B cell (primary cell): ENCODE results near the gene PLK3. TPM values are rescaled to one million over a fixed set of nuclear protein-coding genes. Genes with fewer than 3 reads are reported as not detected.

ENCODE experiments used
- ATAC-seq: fragments of 200-7000 bp; cut with Tn5 transposase; one replicate; pipeline ENCODE4 v1.10.0; 2021; ENCODE audit warnings: low read depth, mild to moderate bottlenecking, moderate number of reproducible peaks, moderate library complexity
- CTCF ChIA-PET: fragments of 350-600 bp; sonication (Branson Sonifier 250); formaldehyde crosslinking; loops from one replicate; lab custom pipeline; 2021; ENCODE audit warnings: antibody characterized with exemption, inconsistent platforms; lab: Charles Lee
- POLR2A ChIA-PET: fragments of 350-600 bp; sonication (Branson Sonifier 250); formaldehyde crosslinking; loops from one replicate; lab custom pipeline; 2021; ENCODE audit warnings: antibody characterized with exemption; lab: Charles Lee
- DNase-seq: peaks from one replicate; pipeline ENCODE4 v3.0.0; 2013
- H2AFZ ChIP-seq: 2 replicates; pipeline ENCODE4 v1.6.1; 2012; ENCODE audit warnings: mild to moderate bottlenecking, low read depth, low read length; ENCODE audit not compliant: insufficient read depth, poor library complexity, severe bottlenecking
- H3K27ac ChIP-seq, 2 donors: 1 replicate in 1 of 2; 2 replicates in 1 of 2; pipeline ENCODE4 v1.5.1; 2012 to 2013; ENCODE audit warnings: low read length in 2 of 2, mild to moderate bottlenecking in 2 of 2, moderate library complexity in 1 of 2
- H3K27me3 ChIP-seq, 4 experiments: fragments of 200-600 bp in 1 of 4; sonication (generic) in 1 of 4; replicated peaks in 1 of 4; 1 replicate in 2 of 4; 2 replicates in 2 of 4; pipeline versions ENCODE4 v1.6.1 to v1.7.0; 2013 to 2016; ENCODE audit warnings: low read length in 3 of 4, mild to moderate bottlenecking in 2 of 4, mixed read lengths in 1 of 4, moderate library complexity in 1 of 4; ENCODE audit not compliant: insufficient read depth in 4 of 4, control insufficient read depth in 3 of 4; ENCODE audit errors: control extremely low read depth in 1 of 4
- H3K36me3 ChIP-seq, 2 experiments: replicated peaks in 1 of 2; 1 replicate in 1 of 2; 2 replicates in 1 of 2; pipeline versions ENCODE4 v1.6.1 to v1.7.1; 2013; ENCODE audit warnings: low read length in 1 of 2; ENCODE audit not compliant: insufficient read depth in 2 of 2, control insufficient read depth in 1 of 2; ENCODE audit errors: control extremely low read depth in 1 of 2, extremely low read depth in 1 of 2
- H3K4me1 ChIP-seq, 2 donors: fragments of 200-600 bp in 1 of 2; sonication (generic) in 1 of 2; 1 replicate in 1 of 2; 2 replicates in 1 of 2; pipeline versions ENCODE4 v1.5.1 to v1.6.1; 2013 to 2017; ENCODE audit warnings: low read length in 2 of 2; ENCODE audit not compliant: control insufficient read depth in 2 of 2, insufficient read depth in 2 of 2
- H3K4me2 ChIP-seq: replicated peaks from 2 replicates; pipeline ENCODE3; 2012; ENCODE audit warnings: mild to moderate bottlenecking, low read depth, low read length; ENCODE audit not compliant: poor library complexity, severe bottlenecking
- H3K4me3 ChIP-seq, 5 experiments: fragments of 200-600 bp in 1 of 5; sonication (generic) in 1 of 5; 1 replicate in 3 of 5; 2 replicates in 2 of 5; pipeline versions ENCODE4 v1.5.1 to v1.7.0; 2011 to 2016; ENCODE audit warnings: low read length in 4 of 5, mild to moderate bottlenecking in 4 of 5, low read depth in 2 of 5, control low read depth in 1 of 5, moderate library complexity in 1 of 5; ENCODE audit not compliant: insufficient read depth in 1 of 5; ENCODE audit errors: control extremely low read depth in 1 of 5, extremely low read depth in 1 of 5
- H3K79me2 ChIP-seq: fragments of 200-600 bp; sonication (generic); one replicate; pipeline ENCODE4 v1.6.0; 2016; ENCODE audit warnings: low read length; ENCODE audit not compliant: control insufficient read depth, insufficient read depth
- H3K9ac ChIP-seq: fragments of 200-600 bp; sonication (generic); 2 replicates; pipeline ENCODE4 v1.6.1; 2017; ENCODE audit warnings: mild to moderate bottlenecking, low read length, moderate library complexity
- H3K9me3 ChIP-seq, 3 donors: one replicate each; pipeline versions ENCODE4 v1.6.1 to v1.7.1; 2013; ENCODE audit warnings: low read length in 2 of 3; ENCODE audit not compliant: control insufficient read depth in 2 of 3, insufficient read depth in 1 of 3; ENCODE audit errors: control extremely low read depth in 1 of 3
- H4K20me1 ChIP-seq: 2 replicates; pipeline ENCODE4 v1.6.0; 2012; ENCODE audit warnings: mild to moderate bottlenecking, low read length; ENCODE audit not compliant: insufficient read depth, control insufficient read depth, poor library complexity, severe bottlenecking
- H3K27ac Mint-ChIP-seq: one replicate; pipeline ENCODE4 v1.8.0; 2021; ENCODE audit warnings: mixed read lengths
- H3K27me3 Mint-ChIP-seq: one replicate; pipeline ENCODE4 v1.8.0; 2021; ENCODE audit warnings: mixed read lengths
- H3K4me1 Mint-ChIP-seq: one replicate; pipeline ENCODE4 v1.8.0; 2021; ENCODE audit warnings: mixed read lengths
- H3K4me3 Mint-ChIP-seq: one replicate; pipeline ENCODE4 v1.8.0; 2021; ENCODE audit warnings: mixed read lengths
- H3K9me3 Mint-ChIP-seq: one replicate; pipeline ENCODE4 v1.8.0; 2022; ENCODE audit warnings: mixed read lengths; ENCODE audit not compliant: insufficient read depth
- EZH2 ChIP-seq: IDR thresholded peaks from 2 replicates; pipeline ENCODE4 v1.6.1; 2012; ENCODE audit warnings: borderline replicate concordance, low read depth, mild to moderate bottlenecking, moderate library complexity, low read length; ENCODE audit not compliant: insufficient read depth, poor library complexity, severe bottlenecking
- WGBS: methylation state at CpG from one replicate; pipeline ENCODE4 v1.1.5; 2013; ENCODE audit warnings: missing lambda C conversion rate; ENCODE audit not compliant: insufficient coverage; 5-methylcytosine and 5-hydroxymethylcytosine counted together
- intact Hi-C: fragments of 100-400 bp; cut with micrococcal nuclease; formaldehyde crosslinking; loops from one replicate; pipeline ENCODE4 v1.10.0; 2022
- polyA plus RNA-seq: library from polyadenylated mRNA; depleted of rRNA; stranded (reverse); fragments of >200 nt; gene quantifications from 2 replicates; pipeline ENCODE4 v1.2.3, GENCODE V29; 2012
- total RNA-seq, 2 donors: library from RNA; stranded (reverse); fragments of 120-200 nt in 1 of 2; gene quantifications; 1 replicate in 1 of 2; 2 replicates in 1 of 2; pipeline versions ENCODE4 v1.2.3 to v1.2.4, GENCODE V29; 2013 to 2022
- TF ChIP-seq, protein P1 (sequence below): fragments of 200-600 bp; IDR thresholded peaks from one replicate; pipeline ENCODE4 v1.8.0; 2022; ENCODE audit warnings: antibody characterized with exemption, mild to moderate bottlenecking

The PLK3 gene
- total and polyA plus RNA-seq, 2 donors (not counting 1 experiment from before 2014, with no cell fraction given) = 35.9 to 93.5 TPM

DNA sequence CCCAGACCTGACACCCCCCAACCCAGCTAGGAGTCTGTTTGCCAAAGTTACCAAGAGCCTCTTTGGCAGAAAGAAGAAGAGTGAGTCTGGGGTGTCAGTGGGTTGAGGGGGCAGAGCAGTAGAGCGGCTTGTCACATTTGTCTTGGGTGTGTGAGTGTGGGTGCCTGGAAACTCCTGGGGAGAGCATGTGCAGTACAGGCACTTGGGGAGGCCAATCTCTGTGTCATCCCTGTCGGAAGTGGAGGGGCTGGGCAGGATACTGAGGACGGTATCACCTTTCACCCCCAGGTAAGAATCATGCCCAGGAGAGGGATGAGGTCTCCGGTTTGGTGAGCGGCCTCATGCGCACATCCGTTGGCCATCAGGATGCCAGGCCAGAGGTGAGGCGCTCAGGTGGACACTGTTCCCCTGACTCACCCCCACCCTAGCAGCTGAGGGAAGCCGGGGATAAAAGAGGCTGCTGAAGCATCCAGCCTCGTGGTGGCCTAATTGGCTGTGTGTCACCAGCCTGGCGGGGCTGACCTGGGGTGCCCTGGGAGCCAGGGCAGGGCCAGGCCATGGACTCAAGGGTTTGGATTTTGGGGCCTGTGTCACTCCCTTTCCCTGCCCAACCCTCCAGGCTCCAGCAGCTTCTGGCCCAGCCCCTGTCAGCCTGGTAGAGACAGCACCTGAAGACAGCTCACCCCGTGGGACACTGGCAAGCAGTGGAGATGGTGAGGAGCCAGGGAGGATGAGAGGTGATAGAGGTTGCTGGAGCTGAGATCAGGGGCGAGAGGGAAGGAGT, 3.3 kb downstream of the PLK3 start:
- CTCF ChIA-PET = interaction anchor here (1.4 kb wide), 1 partner anchor 14 kb away, joined by 3 read pairs; no protein-coding TSS in a partner anchor
- no peak overlapping the region for H3K9ac ChIP-seq
- Mint-ChIP-seq H3K9me3 (no peaks in the 10 kb centered on the region), H3K27ac (peak overlapping the region; percentile 77), H3K27me3 (no peaks in the 10 kb centered on the region), H3K4me3 (no peak overlapping the region), H3K4me1 (peaks cover 50% of the 10 kb centered on the region)
- H3K79me2 ChIP-seq = peaks cover 5% of the 10 kb centered on the region
- no peak for ATAC-seq
- H3K27ac ChIP-seq = no peak overlapping the region
- POLR2A ChIA-PET = interaction anchor here (0.8 to 1.3 kb wide), 2 partner anchors 14 to 16 kb away, joined by 3 read pairs; no protein-coding TSS in a partner anchor
- 91% methylated on average over 7 of the region's 13 CpGs for WGBS
- intact Hi-C loops = no loop called here
- H2AFZ ChIP-seq = no peak overlapping the region
- no peak overlapping the region for H3K4me2 ChIP-seq
- H4K20me1 ChIP-seq = no peaks in the 10 kb centered on the region
- no peak for TF ChIP-seq EZH2
- TF ChIP-seq, protein P1, sequence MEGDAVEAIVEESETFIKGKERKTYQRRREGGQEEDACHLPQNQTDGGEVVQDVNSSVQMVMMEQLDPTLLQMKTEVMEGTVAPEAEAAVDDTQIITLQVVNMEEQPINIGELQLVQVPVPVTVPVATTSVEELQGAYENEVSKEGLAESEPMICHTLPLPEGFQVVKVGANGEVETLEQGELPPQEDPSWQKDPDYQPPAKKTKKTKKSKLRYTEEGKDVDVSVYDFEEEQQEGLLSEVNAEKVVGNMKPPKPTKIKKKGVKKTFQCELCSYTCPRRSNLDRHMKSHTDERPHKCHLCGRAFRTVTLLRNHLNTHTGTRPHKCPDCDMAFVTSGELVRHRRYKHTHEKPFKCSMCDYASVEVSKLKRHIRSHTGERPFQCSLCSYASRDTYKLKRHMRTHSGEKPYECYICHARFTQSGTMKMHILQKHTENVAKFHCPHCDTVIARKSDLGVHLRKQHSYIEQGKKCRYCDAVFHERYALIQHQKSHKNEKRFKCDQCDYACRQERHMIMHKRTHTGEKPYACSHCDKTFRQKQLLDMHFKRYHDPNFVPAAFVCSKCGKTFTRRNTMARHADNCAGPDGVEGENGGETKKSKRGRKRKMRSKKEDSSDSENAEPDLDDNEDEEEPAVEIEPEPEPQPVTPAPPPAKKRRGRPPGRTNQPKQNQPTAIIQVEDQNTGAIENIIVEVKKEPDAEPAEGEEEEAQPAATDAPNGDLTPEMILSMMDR = no peak
- H3K36me3 ChIP-seq = peaks cover 0 to 21% of the 10 kb centered on the region in 2 experiments
- no peaks in the 10 kb centered on the region for H3K27me3 ChIP-seq
- no peak for DNase-seq
- peaks cover 0 to 3% (median 0%) of the 10 kb centered on the region in 3 donors for H3K9me3 ChIP-seq
- no peak overlapping the region for H3K4me3 ChIP-seq
- peaks cover 33 to 59% of the 10 kb centered on the region in 2 donors for H3K4me1 ChIP-seq
